GM18861 (cell line): ENCODE data around the gene STXBP6.

Experiments
- ATAC-seq: cut with Tn5 transposase; IDR thresholded peaks from one replicate; pipeline ENCODE4 v1.9.1; 2021; ENCODE audit not compliant: unreplicated experiment

Gene STXBP6

DNA sequence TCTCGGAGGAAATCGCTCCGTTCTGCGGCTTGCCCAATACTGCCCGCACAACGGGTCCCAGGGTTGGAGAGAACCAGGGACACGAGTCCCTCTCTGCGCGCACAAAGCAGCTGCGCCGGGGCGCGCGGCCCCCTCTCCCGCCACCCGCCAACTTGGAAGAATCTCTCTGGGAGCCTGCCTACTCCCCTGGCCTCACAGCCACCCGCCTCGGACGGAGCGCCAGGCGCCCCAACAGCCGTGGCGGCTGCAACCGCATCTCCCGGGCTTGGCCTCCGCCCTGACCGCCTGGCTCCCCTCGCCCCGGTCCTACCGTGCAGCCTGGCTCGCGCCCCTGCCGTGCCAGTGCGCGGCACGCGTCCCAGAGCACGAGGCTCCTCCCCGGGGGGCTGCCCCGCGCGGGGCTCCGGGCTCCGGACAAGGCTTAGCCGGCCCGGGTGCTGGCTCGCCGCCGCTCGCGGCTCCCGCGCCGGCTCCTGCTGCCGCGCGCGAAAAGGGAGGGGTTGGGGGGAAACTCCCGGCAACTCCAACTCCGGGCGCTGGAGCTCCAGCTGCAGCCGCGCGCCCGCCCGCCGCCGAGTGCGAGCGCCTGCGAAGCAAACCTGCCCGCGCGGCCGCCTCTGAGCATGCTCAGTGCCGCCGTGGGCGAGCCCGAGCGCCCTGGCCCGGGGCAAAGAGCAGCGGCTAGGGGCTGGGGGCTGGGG, at the start of gene STXBP6:
Gene STXBP6 (minus strand): TSS at position 580 of the 701 bp plus-strand sequence. CDS start 75,329 bp downstream, outside the sequence.
- ATAC-seq: peak; percentile 38

DNA sequence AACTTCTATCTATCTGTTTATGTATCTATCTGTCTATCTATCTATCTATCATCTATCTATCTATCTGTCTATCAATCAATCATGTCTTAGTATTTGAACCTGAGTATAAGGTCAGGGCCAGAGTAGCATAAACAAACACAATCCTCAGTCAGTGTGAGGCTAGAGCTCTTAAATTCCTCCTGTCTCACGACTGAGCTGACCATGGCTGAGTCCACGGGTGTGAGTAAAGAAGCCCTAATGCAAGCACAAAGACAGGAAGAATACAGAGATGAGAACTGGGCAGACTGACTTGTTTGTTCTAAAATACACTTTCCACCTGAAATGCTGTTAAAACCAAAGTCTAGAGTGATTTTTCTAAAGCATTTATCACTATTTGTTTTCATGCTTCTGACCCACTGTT, 47.2 kb upstream of the STXBP6 start:
- ATAC-seq: no peak

DNA sequence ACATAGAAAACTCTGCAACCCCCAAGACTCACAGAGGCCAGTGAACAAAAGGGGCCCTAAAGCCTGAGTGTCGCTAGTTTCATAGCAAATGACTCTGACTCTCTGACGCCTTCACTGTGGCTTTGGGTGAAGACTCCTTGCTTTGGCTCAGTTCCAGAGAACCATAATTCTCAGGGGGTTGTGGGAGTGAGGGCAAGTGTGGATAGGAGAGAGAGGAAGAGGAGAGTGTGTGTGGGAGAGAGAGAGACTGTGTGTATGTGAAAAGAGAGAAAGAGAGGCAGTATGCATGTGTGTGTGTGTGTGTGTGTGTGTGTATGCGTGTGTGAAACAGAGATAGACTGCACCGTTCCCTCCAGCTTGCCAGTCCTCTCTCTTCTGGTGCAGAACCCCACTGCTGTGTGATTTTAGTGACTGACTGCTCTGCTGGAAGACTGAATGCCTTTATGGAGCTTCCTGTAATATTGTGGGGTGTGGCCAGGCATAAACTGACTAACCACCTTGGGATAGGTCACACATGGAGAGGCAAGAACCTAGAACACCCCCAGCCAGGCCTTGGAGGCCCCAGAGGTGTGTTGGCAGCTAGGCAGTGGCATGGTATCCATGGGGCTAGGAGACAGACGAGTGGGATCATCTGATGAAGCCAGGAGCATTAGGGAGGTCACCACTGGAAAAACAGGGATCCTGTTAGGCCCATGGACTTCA, 45.9 kb upstream of the STXBP6 start:
- ATAC-seq: no peak

DNA sequence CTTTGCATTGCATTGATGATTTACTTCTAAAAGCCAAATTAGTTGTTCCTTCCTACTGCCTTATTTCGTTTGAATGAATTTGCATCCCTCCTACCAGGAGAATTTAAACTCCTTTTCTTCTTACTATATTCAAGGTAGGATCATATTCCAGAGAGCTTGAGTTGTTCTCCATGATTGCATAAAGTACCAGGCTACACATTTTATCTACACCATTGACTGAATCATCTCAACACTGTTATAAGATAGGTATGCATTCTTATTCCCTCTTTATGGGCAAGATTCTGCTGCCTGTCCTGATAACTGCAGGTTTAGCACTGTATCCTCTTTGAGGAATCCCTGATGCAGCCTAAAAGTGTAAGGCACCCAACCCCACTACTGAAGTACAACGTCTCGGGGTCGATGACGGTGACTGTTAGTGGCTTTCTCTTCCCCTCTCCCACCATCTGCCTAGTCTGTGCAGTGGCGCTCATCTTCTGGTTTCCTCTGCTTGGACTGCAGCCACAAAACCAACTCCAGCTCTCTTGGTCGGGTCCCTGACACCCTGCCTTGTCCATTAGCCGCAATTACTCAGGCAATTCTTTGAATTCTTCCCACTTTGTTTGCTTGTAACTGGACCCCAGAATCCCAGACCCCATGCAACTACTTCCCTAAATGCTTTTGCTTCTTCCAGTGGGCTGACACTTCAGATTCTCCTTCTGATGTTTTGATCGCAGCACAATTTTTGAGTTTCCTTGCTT, 44.4 kb upstream of the STXBP6 start:
- no peak for ATAC-seq

DNA sequence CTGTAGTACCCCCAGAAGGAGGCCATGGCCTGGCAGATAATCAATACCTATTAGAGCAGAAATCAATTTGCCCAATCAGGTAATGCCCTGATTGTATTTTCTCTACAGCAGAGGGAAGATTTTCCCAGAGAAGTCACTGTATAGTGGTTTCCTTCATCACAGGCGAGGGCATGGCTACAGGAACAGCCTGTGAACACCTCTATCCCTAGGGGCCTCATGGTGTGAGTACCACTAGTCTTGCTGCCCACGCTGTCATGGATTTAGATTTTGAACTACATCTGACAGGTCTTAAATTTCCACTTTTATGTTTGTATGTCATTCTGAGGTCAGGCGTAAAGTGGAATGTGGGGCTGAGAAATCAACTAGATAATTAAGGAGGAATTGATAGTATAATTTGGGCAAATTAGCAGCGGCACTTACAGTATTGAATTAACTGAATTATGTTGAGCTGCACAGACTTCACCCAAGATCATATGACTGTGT, 42.4 kb upstream of the STXBP6 start:
- ATAC-seq: no peak

DNA sequence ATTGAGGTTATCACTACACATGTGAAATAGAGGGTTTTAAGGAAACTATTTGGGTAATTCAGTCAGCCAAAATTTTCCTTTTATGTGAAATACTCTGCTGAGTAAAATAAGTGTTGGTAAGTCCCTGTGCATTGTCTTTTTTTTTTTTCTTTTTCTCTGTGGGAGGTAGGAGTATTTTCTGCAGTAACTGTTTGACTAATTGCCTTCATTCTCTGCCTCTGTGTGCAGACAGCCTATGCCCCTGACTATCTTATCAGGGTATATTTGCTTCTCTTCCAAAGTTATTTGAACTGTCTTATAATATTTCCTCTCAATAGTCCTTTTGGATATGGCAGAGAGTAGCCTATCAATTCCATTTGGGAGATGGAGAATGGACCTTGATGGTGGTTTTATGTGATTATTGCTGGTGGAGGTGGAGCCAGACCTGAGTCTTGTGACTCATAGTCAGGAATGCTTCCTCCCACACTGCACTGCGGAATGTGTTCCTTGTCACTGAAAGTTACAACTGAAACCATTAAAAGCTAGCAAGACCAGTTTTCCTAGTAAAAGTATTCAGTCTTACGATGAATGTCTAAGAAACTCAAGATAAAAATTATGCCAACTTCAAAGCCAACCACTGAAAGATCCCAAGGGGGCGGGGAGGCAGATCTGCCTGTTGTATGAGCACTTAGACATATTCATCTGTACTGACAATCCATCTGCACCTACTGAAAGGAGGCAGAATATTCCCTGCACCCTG, 40.9 kb upstream of the STXBP6 start:
- ATAC-seq: no peak

- ATAC-seq: no peak
These were observed 40.3 kb upstream of the STXBP6 start for GRCh38 chr14:25090256-25090655.

GRCh38 chr14:25089496-25089895, 39.5 kb upstream of the STXBP6 start:
- ATAC-seq: no peak

DNA sequence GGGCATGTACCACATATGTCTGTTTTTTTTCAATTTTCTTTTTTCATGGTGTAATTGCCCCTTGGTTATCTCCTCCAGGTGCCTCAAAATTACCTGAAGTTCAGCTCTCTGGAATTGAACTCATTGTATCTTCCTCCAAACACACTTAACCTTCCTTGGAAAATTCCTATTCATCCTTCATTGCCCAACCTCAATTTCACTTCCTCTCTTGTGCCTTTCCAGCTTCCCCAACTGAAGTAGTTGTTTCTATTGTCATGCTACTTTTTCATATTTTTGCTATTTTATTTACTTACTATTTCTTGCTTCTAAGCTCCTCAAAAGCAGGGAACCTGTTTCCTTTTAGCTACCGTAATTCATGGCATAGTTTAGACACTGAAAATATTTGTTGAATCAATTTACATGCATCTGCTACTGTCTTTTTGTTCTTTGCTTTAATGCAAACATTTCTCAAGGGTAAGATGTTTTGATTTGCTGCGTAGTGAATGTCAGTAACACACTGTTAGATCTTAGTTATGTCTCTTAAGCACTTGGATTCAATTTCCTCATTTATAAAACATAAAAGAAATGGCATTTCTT, 37.0 kb upstream of the STXBP6 start:
- ATAC-seq: no peak

- no peak for ATAC-seq
These were observed 36.1 kb upstream of the STXBP6 start for GRCh38 chr14:25086081-25086480.

DNA sequence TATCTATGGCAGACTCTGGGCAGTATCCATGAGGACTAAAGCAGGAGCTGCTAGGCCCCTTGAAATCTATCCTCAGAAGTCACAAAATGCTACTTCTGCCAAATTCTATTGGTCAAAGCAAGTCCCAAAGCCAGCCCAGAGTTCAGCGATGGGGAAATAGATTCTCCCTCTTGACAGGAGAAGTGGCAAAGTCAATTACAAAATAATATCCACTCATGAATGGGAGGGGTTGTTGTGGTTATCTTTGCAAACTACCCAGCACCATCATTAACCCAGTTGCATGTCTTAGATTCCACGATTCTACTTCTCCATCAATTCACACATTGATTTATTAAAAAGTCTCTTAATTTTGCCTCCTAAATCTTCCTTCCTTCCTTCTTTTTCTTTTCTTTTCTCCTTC, 30.7 kb upstream of the STXBP6 start:
- ATAC-seq: no peak

- no peak for ATAC-seq
These were observed 29.4 kb upstream of the STXBP6 start for GRCh38 chr14:25079311-25079710.

GRCh38 chr14:25074099-25074685, 24.2 kb upstream of the STXBP6 start:
- ATAC-seq: no peak

DNA sequence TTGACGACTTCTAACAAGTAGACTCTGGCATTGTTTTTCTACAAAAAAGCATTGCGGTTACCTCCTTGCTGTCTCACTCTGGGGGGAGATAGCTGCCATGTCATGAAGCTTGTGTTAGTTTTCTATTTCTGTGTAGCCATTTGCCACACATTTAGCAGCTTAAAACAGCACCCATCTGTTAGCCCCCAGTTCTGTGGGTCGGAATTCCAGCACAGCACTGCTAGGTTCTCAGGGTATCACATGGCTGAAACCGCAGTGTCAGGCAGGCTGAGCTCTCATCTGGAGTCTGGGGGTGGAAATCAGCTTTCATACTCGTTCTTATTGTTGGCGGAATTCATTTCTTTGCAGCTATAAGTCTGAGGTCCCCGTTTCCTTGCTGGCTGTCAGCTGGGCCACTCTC, 19.9 kb upstream of the STXBP6 start:
- ATAC-seq: no peak

DNA sequence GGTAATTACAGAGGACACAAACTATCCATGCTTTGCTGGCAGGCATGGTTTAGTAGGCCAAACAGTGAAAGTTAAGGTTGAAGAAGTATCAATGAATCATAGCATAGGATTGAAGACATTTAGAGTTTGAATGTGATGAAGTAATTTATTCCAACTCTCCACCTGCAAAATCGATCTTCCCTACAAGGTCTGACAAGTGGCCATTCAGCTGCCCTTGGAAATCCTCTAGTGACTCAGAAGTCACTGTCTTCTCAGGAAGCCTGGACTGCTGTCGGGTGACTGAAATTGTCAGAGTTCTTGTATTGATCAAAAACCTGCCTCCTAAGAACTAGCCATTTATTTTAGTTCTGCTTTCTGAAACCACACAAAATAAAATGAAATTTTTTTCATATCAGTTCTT, 17.7 kb upstream of the STXBP6 start:
- ATAC-seq: no peak

DNA sequence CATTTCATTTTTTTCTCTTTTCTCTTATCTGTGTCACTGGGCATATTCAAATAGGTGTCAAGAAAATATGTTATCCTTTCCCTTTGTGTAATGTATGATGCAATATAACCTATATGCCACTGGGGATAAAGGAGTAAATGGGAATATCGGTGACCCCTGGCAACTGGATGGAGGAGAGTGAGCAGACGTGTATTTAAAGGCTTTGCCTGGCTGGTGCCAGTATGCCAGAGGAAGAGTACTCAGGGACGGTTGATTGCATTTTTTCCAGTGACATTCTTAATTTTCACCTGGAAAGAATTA, 12.0 kb upstream of the STXBP6 start:
- no peak for ATAC-seq

DNA sequence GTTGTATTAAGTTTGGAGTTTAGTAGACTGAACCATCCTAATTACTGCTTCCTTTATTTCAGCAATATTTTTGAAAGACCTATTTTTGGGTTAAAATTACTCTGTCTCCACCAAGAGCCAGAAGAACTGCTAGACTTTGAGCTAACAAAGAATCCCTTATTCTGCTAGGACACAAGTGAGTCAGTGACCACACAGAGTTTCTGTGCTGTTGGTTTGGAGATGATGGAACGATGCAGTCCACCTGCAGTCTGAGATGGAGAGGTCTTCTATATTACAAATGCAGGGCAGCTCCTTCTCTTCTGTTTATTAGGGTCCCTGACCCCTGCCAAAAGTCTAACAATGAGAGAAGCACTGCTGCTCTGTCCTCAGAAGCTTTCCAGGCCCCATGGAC, 6.7 kb upstream of the STXBP6 start:
- ATAC-seq: no peak

DNA sequence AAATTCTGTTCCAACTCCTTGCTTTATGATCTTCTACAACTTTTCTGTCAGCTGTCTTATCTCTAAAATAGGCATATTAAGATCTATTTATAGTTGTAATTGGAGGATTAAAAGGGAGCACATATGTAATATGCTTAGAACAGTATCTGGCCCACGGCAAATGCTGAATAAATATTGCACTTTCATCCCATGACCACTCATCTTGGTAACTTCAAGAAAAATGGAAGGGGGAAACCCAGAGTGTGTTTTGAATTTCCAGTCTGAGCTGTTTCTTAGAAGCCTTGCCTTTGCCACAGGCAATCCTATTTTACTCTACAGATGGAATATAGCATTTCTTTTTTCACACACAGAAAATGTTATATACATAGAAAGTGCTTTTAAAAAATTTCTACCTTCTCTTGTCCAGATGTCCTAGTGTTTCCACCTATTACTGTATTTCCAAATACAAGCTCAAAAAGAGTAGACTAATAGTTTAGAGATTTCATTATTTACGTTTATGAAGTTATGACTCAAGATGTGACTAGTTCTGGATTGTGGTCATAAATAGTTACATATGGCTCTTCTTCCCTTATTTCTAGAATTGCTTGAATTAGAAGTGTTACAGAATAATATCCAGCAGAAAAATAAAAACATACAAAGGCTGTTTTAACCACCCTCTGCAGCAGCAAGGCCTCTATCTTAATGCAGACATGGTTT, 6.2 kb upstream of the STXBP6 start:
- ATAC-seq: no peak

DNA sequence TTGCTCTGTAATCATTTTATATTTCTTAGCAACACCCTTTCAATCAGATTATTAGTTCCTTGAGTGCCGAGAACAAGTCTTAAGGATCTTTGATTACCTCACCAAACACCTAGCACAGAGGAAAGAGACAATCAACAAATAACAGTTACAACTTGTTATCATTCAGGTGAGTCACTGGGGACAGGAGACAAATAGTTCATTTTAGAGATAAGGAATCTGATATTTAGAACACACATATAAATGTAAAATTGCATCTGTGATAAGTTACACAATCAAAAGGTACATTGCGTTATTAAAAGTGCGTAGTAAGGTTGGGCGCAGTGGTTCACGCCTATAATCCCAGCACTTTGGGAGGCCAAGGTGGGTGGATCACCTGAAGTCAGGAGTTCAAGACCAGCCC, 5.1 kb upstream of the STXBP6 start:
- no peak for ATAC-seq

DNA sequence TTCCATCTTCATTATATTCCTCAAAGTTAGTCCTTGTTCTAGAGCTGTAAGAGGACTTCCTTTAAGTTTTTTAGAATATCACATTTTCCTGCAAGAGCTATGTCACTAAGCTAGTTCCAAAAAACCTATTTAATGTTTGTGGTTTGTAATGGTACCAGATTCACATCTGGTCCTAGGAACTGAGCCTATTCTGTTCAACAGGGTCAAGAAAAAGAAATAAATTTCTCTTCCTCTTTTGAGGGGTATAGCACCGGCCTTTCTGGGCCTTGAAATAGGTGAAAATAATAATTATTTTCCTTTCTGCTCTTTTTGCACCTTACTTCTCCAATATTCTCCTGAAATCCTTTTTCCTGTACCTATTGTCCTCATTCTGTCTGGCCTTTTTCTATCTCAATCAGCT, 3.6 kb upstream of the STXBP6 start:
- no peak for ATAC-seq
